Fibroblast of villous mesenchyme (primary cell): ENCODE measurements around the gene LYPD5. TPM values are rescaled to one million over a fixed set of nuclear protein-coding genes. Genes with fewer than 3 reads are reported as not detected.

Experiments
- DNase-seq: peaks from one replicate; pipeline ENCODE4 v3.0.0-alpha.2; 2010; ENCODE audit warnings: low read depth
- H3K4me3 ChIP-seq: 2 replicates; pipeline ENCODE4 v1.5.1; 2011; ENCODE audit warnings: low read depth, mild to moderate bottlenecking, low read length
- CTCF ChIP-seq: IDR thresholded peaks from 2 replicates; pipeline ENCODE4 v1.5.1; 2012; ENCODE audit warnings: low read depth, mild to moderate bottlenecking, low read length; ENCODE audit not compliant: insufficient read depth
- total RNA-seq: library from RNA; depleted of rRNA; stranded (reverse); fragments of >200 nt; gene quantifications from 2 replicates; pipeline ENCODE4 v1.2.3, GENCODE V29; 2012

The LYPD5 gene
- total RNA-seq, 1 donor: 0.43 TPM

GRCh38 chr19:43763473-43763939 lies 38.7 kb downstream of the LYPD5 start:
- no peak overlapping the region for H3K4me3 ChIP-seq
- DNase-seq: no peak
- TF ChIP-seq CTCF: no peak

DNA sequence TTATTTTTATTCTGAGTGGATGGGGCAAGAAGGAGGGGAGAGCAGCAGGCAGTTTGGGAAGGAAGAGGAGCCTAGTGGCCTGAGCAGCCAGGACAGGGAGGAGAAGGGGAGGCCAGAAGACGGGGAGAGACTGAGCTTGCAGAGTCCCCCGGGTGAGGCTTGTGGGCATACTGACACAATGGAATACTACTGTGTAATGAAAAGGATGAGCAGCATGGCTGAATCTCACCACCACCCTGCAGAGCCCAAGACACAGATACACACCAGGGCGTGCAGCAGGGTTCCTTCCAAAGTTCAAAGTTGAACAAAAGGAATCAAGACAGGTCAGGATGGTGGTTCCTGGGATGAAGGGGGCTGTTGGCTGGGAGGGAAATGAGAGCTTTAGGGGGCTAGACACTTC lies 39.4 kb downstream of the LYPD5 start:
- no peak for DNase-seq
- no peak overlapping the region for H3K4me3 ChIP-seq
- TF ChIP-seq CTCF: no peak

DNA sequence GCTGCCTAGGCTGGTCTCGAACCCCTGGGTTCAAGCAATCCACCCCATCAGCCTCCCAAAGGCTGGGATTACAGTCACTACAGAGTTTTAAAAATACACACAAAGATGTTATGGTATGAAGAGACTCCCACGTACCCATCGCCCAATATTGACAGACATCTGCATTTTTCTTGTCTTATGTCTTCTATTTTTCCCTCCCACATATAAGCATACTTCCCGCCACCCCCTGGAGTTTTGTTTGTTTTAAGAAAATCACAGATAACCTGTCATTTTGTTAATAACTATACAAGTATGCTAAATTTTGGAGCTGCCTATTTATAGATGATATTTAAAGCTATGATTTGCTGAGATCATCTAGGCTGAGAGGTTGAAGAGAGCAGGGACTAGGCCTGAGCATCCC lies 41.3 kb downstream of the LYPD5 start:
- no peak for DNase-seq
- TF ChIP-seq CTCF: no peak
- no peak overlapping the region for H3K4me3 ChIP-seq

GRCh38 chr19:43759515-43759914 lies 42.7 kb downstream of the LYPD5 start:
- no peak overlapping the region for H3K4me3 ChIP-seq
- peak; percentile 53 for TF ChIP-seq CTCF
- DNase-seq: peak; percentile 44

DNA sequence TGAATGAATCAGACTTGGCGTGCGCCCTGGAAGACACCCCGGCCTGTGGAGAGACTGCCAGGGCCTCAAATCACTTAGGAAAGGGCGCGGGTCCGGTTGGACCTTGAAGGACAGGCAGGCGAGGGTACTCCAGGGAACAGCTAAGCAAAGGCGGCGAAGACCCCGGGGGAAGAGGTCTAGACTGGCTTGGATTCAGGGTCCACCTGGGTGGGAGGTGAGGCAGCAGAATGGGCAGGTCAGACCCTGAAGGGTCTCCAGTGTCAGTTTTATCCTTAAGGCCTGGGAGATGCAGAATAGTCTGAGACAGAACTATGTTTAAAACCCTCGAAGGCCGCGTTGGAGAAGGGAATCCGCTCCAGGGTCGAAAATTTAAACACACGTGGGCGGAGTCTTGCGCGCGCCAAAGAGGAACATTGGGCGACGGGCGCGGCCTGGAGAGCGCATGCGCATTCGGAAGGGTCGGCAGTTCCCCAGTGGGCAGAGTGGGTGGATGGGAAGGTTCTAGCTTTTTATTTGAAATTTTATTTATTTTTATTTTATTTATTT lies 46.9 kb downstream of the LYPD5 start:
- TF ChIP-seq CTCF: no peak
- peak overlapping the region; percentile 84 for H3K4me3 ChIP-seq
- DNase-seq: peak; percentile 77

GRCh38 chr19:43754503-43755255 lies 47.6 kb downstream of the LYPD5 start, which contains the start of gene SMG9:
SMG9 (minus strand) TSS chr19:43754962; CDS start chr19:43750741, 4,221 bp downstream.
- peak within 1 kb of the TSS; percentile 84 for H3K4me3 ChIP-seq
- DNase-seq: peak; percentile 98
- TF ChIP-seq CTCF: no peak
